ENCODE data around the gene DGAT2. TPM values are rescaled to one million over a fixed set of nuclear protein-coding genes. Genes with fewer than 3 reads are reported as not detected.

The DGAT2 gene
- total RNA-seq, 1 experiment from 2014 or later, result 6.5 TPM

GRCh38 chr11:75827562-75827961 is 59.0 kb downstream of the DGAT2 start:
- Histone ChIP-seq H3K4me2 (no peak overlapping the region), H4K20me1 (ENCODE audit: insufficient read depth) (peaks cover 5% of the 10 kb centered on the region; the same call in 1 of the 2 replicates), H3K4me3 (no peak overlapping the region), H3K4me1 (replicated peaks; ENCODE audit: insufficient read depth) (no peaks in the 10 kb centered on the region), H3K36me3 (ENCODE audit: low read depth) (no peaks in the 10 kb centered on the region), H3K27ac (no peak overlapping the region), H3F3A (ENCODE audit: insufficient read depth, low read depth) (no peaks in the 10 kb centered on the region; the same call in 1 of the 2 replicates), H3K9me3 (ENCODE audit: insufficient read depth, low read depth) (no peaks in the 10 kb centered on the region), H3K27me3 (ENCODE audit: insufficient read depth, low read depth) (no peaks in the 10 kb centered on the region), H2AFZ (no peak overlapping the region), H3K79me2 (ENCODE audit: low read depth) (peaks cover 38% of the 10 kb centered on the region), H3K9me2 (ENCODE audit: insufficient read depth) (no peaks in the 10 kb centered on the region)
- ChIA-PET CTCF (no interaction called here), POLR2A (ENCODE audit: unreplicated experiment) (no interaction called here)
- no peak for DNase-seq
- TF ChIP-seq EZH2 (IDR thresholded peaks at IDR 0.05; ENCODE audit: low read depth) (no peak), CTCF (conservative IDR thresholded peaks at IDR 0.05) (no peak)
- intact Hi-C loops (cut with micrococcal nuclease; ENCODE audit: unreplicated experiment), result no loop called here
- BruUV-seq (replicated peaks), result no TSS peak

GRCh38 chr11:75831915-75832502 is 63.4 kb downstream of the DGAT2 start:
- Histone ChIP-seq H3K9me2 (ENCODE audit: insufficient read depth) (no peaks in the 10 kb centered on the region), H4K20me1 (ENCODE audit: insufficient read depth) (0 out of 2 replicates have a peak, but pooled peaks cover 9% of the 10 kb centered on the region), H3F3A (ENCODE audit: insufficient read depth, low read depth) (no peaks in the 10 kb centered on the region), H3K9me3 (ENCODE audit: insufficient read depth, low read depth) (no peaks in the 10 kb centered on the region), H3K27ac (no peak overlapping the region), H2AFZ (no peak overlapping the region), H3K79me2 (ENCODE audit: low read depth) (peaks cover 27% of the 10 kb centered on the region), H3K27me3 (ENCODE audit: insufficient read depth, low read depth) (no peaks in the 10 kb centered on the region), H3K4me3 (no peak overlapping the region), H3K4me2 (no peak overlapping the region), H3K36me3 (ENCODE audit: low read depth) (no peaks in the 10 kb centered on the region), H3K4me1 (replicated peaks; ENCODE audit: insufficient read depth) (no peaks in the 10 kb centered on the region)
- TF ChIP-seq EZH2 (IDR thresholded peaks at IDR 0.05; ENCODE audit: low read depth) (no peak), CTCF (conservative IDR thresholded peaks at IDR 0.05) (no peak)
- DNase-seq, result no peak
- CTCF ChIA-PET, result no interaction called here
- POLR2A ChIA-PET (ENCODE audit: unreplicated experiment), result no interaction called here
- intact Hi-C loops (cut with micrococcal nuclease; ENCODE audit: unreplicated experiment), result no loop called here
- BruUV-seq (replicated peaks), result no TSS peak

- Histone ChIP-seq H3K27me3 (ENCODE audit: insufficient read depth, low read depth) (no peaks in the 10 kb centered on the region), H3K9me3 (ENCODE audit: insufficient read depth, low read depth) (no peaks in the 10 kb centered on the region), H3F3A (ENCODE audit: insufficient read depth, low read depth) (no peaks in the 10 kb centered on the region), H3K4me1 (replicated peaks; ENCODE audit: insufficient read depth) (no peaks in the 10 kb centered on the region), H2AFZ (no peak overlapping the region), H4K20me1 (ENCODE audit: insufficient read depth) (0 out of 2 replicates have a peak, but pooled peaks cover 9% of the 10 kb centered on the region), H3K4me3 (no peak overlapping the region), H3K9me2 (ENCODE audit: insufficient read depth) (no peaks in the 10 kb centered on the region), H3K36me3 (ENCODE audit: low read depth) (no peaks in the 10 kb centered on the region), H3K27ac (no peak overlapping the region), H3K79me2 (ENCODE audit: low read depth) (peaks cover 17% of the 10 kb centered on the region), H3K4me2 (no peak overlapping the region)
- BruUV-seq (replicated peaks), result no TSS peak
- CTCF ChIA-PET, result no interaction called here
- TF ChIP-seq EZH2 (IDR thresholded peaks at IDR 0.05; ENCODE audit: low read depth), result no peak
- TF ChIP-seq CTCF (conservative IDR thresholded peaks at IDR 0.05), result no peak
- POLR2A ChIA-PET (ENCODE audit: unreplicated experiment), result no interaction called here
- intact Hi-C loops (cut with micrococcal nuclease; ENCODE audit: unreplicated experiment), result no loop called here
- DNase-seq, result no peak
Observed at GRCh38 chr11:75834728-75835127, 66.2 kb downstream of the DGAT2 start.
